OCI-M1 (cell line): ENCODE results near the gene ZNF620.
"Not testable (repeated sequence)": the region's sequence is repeated elsewhere in the genome, so short reads cannot be mapped to it uniquely, and the experiment has no call there.

ENCODE experiments used
- DNase-seq: peaks from one replicate; lab custom pipeline; 2025; lab: John Stamatoyannopoulos, UW

Gene ZNF620

DNA sequence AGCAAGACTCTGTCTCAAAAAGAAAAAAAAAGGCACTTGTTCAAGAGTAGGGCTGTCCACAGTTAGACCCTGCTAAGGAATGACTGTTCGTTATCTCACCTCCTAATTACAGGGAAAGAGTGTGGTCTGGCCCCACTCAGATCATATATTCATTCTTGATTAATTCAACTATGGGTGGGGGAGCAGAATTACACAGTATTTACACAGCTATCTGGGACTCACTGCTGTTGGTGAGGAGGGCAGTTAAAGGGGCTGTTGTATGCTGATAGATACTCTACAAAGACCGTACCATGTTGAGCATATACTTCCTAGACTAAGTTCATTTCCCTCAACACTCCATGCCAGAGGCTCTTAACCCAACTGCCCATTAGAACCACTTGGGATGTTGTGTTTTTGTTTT lies 3.8 kb upstream of the ZNF620 start:
- no peak for DNase-seq

DNA sequence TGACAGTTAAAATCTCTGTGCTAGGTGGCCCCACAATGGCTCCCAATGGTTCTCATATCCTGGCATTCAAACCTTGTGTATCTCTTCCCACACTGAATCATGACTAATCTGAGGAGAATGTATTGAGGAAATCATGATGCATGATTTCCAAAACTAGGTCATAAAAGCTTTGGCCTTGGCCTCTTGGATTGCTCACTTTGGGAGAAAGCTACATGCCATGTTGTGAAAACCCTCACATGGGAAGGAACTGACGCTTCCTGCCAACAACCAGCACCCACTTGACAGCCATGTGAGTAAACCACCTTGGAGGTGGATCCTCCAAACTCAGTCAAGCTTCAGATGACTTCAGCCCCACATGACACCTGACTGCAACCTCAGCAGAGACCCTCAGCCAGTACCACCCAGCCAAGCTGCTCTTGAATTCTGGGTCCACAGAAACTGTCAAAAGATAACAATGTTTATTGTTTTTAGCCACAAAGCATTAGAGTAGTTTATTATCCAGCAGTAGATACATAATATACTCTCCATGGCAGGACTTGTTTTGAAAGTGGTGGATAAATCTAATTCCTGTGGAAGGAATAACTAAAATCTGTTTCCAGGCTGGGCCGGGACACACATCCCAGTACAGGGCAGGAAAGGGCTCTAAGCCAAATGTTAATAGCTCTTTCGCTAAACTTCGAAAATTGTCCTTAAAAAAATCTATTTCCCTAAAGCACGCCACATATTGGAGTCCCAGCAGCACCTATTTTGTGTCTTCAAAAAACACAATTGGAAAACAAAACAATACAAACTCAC lies 1.0 kb upstream of the ZNF620 start:
- no peak for DNase-seq

DNA sequence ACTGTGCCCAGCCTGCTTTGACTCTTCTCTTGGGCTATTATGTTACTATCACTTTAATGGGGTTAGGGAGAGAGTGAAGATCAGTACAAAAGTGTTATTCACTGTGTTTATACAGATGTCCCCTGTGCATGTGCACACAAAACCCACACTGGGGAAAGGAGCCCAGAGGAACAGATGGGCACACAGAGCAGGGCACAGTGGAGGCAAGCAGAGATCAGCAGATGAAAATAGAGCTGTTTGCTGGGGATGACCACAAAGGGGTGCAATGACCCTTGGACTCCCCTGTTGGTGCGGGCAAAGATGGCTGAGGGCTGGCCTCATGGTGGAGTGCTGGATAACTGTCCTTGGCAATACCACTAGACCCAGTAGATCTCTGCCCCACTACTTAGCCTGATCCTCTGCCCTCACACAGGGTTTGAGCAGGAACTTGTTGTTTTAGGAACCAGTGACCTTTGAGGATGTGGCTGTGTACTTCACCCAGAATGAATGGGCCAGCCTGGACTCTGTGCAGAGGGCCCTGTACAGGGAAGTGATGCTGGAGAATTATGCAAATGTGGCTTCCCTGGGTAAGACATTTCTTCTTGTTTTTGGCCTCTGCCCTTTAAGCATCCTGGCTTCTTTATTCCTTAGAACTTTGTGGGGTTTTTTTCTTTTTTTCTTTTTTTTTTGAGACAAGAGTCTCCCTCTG lies 5.3 kb downstream of the ZNF620 start:
- no peak for DNase-seq

DNA sequence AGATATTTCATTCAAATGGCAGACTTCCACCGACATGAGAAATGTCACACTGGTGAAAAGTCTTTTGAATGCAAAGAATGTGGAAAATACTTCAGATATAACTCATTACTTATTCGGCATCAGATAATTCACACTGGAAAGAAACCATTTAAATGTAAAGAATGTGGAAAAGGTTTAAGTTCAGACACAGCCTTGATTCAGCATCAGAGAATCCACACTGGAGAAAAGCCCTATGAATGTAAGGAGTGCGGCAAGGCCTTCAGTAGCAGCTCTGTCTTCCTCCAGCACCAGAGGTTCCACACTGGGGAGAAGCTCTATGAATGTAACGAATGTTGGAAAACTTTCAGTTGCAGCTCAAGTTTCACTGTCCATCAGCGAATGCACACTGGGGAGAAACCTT lies 10.4 kb downstream of the ZNF620 start:
- no peak for DNase-seq

DNA sequence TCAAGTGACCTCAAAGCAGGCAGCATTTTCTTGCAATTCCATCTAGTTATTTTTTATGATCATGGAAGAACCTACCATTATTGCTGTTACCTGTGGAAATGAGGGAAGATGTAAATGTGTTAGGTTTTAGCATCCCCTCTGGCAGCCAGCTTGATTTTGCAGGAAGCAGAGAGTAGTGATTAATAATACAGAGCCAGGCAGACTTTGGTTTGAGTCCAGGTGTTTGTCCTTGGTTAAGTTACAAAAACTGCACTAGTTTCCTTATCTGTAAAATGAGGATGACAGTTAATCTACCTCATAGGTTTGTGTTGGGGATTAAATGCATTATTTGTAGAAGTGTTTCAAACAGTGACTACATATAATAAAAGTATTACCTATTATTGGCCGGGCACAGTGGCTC lies 12.2 kb downstream of the ZNF620 start:
- no peak for DNase-seq

DNA sequence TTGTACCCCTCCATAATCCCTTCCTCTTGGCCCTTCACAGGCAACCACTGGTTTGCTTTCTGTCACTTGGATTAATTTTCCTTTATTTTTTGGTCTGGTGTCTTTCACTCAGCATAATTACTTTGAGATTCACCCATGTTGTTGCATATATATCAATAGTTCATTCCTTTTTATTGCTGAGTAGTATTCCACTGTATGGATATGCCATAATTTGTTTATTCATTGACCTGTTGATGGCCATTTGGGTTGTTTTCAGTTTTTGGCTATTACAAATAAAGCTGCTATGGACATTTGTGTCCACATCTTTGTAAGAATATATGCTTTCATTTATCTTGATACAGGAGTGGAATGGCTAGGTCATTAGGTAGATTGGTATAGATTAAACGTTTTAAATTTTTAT lies 13.0 kb downstream of the ZNF620 start:
- no peak for DNase-seq

DNA sequence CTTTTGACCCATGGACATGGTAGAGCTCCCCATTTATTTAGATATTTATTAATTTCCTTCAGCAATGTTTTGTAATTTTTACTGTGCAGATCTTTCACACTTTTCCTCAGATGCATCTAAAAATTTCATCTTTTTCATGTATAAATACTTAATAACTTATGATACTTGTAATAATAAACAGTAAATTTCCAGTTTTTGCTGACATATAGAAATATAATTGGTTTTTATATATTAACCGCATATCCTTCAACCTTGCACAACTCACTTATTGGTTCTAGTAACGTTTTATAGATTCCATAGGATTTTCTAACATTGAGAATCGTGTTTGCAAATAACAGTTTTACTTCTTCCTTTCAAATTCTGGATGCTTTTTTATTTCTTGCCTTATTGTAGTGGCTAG lies 15.4 kb downstream of the ZNF620 start:
- DNase-seq: no peak

DNA sequence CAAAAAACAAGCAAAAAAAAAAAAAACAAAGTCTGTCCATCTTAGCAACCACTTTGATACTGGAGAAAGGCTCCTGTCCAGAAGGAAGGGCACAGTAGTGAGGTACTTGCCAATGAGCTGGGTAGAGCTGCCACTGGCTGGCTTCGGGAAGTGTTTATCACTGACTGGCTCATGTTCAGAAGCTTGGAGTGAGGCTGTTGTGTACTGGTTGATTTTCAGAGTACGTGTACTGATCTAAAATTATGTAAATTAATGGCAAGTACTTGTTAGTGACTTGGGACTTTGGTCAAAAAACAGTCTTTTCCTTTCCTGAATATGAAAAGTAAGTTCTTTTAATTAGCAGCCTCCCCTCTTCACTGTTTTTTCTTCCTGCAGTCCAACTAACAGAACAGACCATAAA lies 17.9 kb downstream of the ZNF620 start:
- DNase-seq: no peak

DNA sequence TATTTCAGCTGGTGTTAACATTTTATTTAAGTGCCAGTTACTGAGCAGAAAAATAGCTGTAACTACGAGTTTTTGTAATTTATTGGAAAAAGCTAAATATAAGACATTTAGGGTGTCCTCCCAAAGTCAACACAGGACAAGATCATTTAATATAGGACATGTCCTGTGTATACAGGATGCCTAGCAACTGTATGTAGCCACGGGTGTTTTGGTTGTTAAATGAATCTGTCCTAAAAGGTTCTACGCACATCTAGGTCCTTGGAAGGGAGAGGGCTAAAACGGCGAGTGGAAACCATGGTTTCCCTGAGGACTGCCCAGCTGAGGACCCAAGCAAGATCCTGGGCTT lies 18.4 kb downstream of the ZNF620 start:
- DNase-seq: peak; percentile 69

DNA sequence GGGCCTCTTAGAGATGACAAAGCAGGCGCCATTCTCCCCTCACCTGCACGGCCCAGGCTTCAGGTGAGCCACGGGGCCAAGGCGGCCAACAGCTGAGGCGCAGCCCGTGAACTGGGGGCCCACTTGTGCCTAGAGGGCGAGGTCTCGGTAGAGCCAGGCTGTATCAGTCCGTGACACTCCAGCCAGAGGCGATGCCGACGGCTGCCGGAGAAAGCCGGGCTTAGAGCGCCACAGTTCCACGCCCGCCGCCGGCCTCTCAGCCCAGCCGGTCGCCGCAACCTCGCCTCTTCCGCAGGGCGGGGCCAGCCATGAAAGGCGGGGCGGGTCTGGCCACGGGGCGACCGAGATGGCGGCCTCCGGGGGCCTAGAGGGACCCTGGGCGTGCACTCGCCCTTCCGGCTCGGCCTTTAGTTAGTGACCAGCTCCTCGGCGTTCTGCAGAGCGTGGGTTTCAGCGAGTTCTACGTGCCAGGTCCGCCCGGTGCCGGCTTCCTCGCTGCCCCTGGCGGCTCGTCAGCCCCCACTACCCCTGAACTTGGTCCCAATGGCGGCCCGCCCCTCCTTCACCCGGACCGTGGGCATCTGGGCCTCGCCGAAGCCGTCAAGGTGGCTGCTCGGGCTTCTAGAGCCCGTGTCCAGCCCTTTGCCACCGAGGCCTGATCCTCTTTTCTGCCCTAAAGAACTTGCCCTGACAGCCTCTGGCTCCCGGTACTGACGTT lies 18.9 kb downstream of the ZNF620 start, which contains the start of gene ZNF621:
Gene ZNF621, plus strand, starts transcription at position 393 of the 718 bp plus-strand sequence. CDS start 881 bp downstream, outside the sequence.
- DNase-seq: peak; percentile 93

DNA sequence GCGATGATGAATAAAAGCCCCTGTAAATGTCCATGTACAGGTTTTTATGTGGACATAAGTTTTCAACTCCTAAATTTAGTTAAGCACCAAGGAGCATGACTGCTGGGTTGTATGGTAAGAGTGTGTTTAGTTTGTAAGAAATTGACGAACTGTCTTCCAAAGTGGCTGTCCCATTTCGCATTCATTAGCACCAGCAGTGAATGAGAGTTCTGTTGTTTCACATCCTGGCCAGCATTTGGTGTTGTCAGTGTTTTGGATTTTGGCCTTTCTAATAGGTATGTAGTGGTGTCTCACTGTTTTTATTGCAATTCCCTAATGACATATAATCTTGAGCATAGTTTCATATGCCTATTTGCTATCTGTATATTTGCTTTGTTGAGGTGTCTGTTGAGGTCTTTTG lies 22.6 kb downstream of the ZNF620 start:
- DNase-seq: no peak

DNA sequence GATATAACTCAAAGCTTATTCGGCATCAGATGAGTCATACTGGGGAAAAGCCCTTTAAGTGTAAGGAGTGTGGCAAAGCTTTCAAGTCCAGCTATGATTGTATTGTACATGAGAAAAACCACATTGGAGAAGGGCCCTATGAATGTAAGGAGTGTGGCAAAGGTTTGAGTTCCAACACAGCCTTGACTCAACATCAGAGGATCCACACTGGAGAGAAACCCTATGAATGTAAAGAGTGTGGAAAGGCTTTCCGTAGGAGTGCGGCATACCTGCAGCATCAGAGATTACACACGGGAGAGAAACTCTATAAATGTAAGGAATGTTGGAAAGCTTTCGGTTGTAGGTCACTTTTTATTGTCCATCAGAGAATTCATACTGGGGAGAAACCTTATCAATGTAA lies 26.4 kb downstream of the ZNF620 start:
- DNase-seq: no peak

DNA sequence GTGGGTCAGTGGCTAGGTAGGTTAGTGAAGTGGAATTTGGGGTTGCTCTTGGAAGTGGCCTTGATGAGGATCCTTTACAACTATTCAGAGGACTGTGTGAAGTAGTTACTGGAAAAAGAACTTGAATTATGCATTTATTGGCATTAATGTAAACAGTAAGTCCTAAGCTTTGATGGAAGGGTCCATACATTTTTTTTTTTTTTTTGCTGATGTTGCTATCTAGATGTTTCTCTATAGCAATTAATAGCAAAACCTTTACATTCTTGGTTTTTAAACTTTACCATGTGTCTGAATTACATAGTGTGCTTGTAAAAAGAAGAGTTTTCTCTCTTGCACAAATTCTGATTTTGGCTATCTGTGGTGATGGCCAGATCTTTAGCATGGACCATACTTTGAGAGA lies 28.4 kb downstream of the ZNF620 start:
- DNase-seq: no peak

DNA sequence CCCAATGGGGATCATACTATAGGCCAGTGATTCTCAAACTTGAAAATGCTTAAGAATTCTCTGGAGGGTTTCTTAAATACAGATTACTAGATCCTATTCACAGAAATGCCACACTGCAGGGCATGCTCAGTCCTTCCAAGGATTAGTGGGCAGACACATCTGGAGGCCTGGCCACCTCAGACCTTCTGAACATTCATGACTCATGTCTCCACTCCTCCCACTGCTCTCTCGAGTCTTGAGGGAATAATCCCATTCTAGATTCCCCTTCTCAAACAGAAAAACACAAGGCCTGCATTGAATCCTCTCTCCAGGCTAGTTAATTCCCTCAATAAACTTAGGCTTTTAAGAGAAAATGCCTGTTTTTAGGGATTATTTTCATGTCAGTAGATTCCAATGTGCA lies 41.0 kb downstream of the ZNF620 start:
- peak; percentile 16 for DNase-seq

DNA sequence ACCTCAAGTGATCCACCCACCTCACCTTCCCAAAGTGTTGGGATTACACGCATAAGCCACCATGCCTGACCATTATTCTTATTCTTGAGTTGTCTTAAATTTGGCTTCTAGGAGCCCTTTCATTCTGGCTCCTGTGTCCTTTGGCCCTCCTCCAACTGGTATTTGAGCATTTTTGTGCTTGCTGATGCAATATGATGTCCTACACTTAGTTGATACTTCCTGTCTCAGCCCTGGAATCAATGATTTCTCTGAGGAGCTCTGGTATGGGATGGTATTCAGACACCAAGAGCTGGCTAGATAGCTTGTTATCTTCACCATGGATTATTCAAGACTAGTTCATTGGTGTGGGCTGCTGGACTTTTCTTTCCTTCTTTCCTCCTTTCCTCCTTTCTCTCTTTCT lies 44.3 kb downstream of the ZNF620 start:
- peak; percentile 24 for DNase-seq

DNA sequence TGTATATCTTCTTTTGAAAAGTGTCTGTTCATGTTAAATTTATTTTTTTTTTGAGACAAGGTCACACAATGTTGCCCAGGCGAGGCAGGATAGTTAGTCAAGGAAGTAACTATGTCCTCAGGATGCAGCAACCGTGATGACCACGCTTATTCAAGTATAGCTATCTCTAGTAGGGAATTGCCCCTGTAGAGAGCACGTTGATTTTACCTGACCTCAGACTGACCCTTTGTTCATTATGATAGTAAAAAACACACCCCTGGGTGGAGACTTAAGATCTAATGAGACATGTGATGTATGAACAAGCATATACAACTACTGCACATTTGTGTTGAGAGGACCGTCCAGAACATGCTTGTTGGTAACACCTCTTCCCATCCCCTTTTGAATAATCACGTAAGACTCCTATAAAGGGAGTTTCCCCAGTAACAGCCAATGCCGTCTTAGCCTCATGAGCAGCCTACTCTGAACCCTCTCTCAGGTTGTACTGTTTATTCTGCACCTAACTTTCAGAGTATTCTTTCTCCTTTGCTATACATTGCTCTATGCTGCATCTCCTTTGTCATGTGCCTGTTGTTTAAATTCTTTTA lies 51.8 kb downstream of the ZNF620 start:
- no peak for DNase-seq

DNA sequence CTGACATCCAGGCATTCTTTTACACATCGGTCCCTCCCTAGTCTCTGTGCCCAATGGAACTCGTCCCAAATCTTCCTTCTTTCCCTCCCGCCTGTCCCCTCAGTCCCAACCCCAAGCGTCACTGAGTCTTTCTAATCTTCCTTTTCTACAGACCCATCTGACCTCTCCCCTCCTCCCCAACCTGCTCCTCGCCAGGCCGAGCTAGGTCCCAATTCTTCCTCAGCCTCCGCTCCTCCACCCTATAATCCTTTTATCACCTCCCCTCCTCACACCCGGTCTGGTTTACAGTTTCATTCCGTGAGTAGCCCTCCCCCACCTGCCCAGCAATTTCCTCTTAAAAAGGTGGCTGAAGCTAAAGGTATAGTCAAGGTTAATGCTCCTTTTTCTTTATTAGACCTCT lies 56.6 kb downstream of the ZNF620 start:
- not testable (repeated sequence) for DNase-seq

DNA sequence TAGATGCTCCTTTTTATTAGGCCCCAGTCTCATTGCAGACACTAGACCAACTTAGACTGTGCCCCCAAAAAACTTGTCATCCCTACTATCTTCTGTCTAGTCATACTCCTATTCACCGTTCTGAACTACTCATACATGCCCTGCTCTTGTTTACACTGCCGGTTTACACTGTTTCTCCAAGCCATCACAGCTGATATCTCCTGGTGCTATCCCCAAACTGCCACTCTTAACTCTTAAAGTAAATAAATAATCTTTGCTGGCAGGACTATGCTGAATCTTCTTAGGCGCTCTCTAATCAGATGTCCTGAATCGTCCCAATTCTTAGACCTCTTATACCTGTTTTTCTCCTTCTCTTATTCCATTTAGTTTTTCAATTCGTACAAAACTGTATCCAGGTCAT lies 59.8 kb downstream of the ZNF620 start:
- not testable (repeated sequence) for DNase-seq

DNA sequence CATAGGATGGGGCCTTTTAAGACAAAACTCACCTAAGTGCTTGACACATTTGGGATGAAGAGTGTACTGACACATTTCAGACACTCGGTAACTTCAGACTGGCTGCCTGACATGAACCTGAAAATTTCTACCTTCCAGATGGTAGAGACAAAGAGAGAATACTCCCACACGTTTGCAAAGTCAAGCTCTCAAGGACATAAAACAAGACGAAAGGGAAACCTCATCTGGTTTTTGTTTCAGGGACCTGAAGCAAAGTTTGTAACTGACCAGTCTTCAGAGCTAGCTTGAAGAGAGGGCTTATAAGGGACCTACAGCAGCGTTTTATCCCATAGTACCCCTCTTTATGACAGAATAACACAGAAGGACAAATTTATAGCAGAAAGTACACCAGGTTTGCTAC lies 60.9 kb downstream of the ZNF620 start:
- no peak for DNase-seq
